HCT116 (cell line): Measurements from ENCODE around the gene TCP11. TPM values are rescaled to one million over a fixed set of nuclear protein-coding genes. Genes with fewer than 3 reads are reported as not detected.
"Not testable (repeated sequence)": the region's sequence is repeated elsewhere in the genome, so short reads cannot be mapped to it uniquely, and the experiment has no call there.

Experiments used
- ATAC-seq: fragments of 200-7000 bp; cut with Tn5 transposase; 2 replicates; pipeline ENCODE4 v1.9.1; 2020; ENCODE audit warnings: mild to moderate bottlenecking, moderate library complexity
- BruUV-seq: library from RNA; stranded (reverse); fragments of 400-500 nt; replicated peaks from 2 replicates; lab custom pipeline; 2021; lab: Mats Ljungman, UMichigan
- CTCF ChIA-PET: fragments of 300-600 bp; sonication (Branson Sonifier 250); formaldehyde crosslinking; loops from one replicate; lab custom pipeline; 2021; ENCODE audit warnings: antibody characterized with exemption; lab: Charles Lee
- POLR2A ChIA-PET: fragments of 300-600, 350-600 bp; sonication (Branson Sonifier 250); formaldehyde crosslinking; loops from one replicate; lab custom pipeline; 2021; ENCODE audit warnings: antibody characterized with exemption; lab: Charles Lee
- RAD21 ChIA-PET, 2 experiments: fragments of 300-600 bp; sonication (Branson Sonifier 250); formaldehyde crosslinking; loops; one replicate each; lab custom pipeline; 2023; ENCODE audit warnings: low total read pairs in 2 of 2; ENCODE audit not compliant: uncharacterized antibody in 2 of 2, unreplicated experiment in 2 of 2, low non-redundant PET in 1 of 2; lab: Charles Lee
- DNase-seq: peaks from one replicate; pipeline ENCODE4 v3.0.0-alpha.2; 2010; ENCODE audit warnings: low read depth, low spot score
- H2AFZ ChIP-seq: fragments of 200-600 bp; shearing (Covaris generic), sonication (generic); 2 replicates; pipeline ENCODE4 v1.6.1; 2017; ENCODE audit warnings: low read depth, mixed run types, mixed read lengths, antibody characterized with exemption, low read length; ENCODE audit not compliant: poor library complexity, severe bottlenecking
- H3K27ac ChIP-seq: 2 replicates; pipeline ENCODE4 v1.5.1; 2012; ENCODE audit warnings: low read depth, low read length
- H3K27me3 ChIP-seq: fragments of 200-600 bp; sonication (generic); 2 replicates; pipeline ENCODE4 v1.6.1; 2016; ENCODE audit warnings: mixed run types, low read length, mixed read lengths; ENCODE audit not compliant: insufficient read depth
- H3K36me3 ChIP-seq, 2 experiments: fragments of 200-500 bp in 1 of 2; fragments of 200-600 bp in 1 of 2; sonication (Bioruptor generic) in 1 of 2; sonication (generic) in 1 of 2; 2 replicates each; pipeline versions ENCODE4 v1.5.1 to v1.6.1; 2014 to 2016; ENCODE audit warnings: low read length in 2 of 2, inconsistent platforms in 1 of 2, mixed read lengths in 1 of 2, mixed run types in 1 of 2; ENCODE audit not compliant: insufficient read depth in 2 of 2, control insufficient read depth in 1 of 2
- H3K4me1 ChIP-seq, 2 experiments: fragments of 200-600 bp in 1 of 2; sonication (generic) in 1 of 2; 2 replicates each; pipeline versions ENCODE4 v1.5.1 to v1.6.1; 2012 to 2017; ENCODE audit warnings: low read length in 2 of 2, inconsistent platforms in 1 of 2, mild to moderate bottlenecking in 1 of 2, mixed read lengths in 1 of 2, mixed run types in 1 of 2, moderate library complexity in 1 of 2; ENCODE audit not compliant: insufficient read depth in 2 of 2, control insufficient read depth in 1 of 2
- H3K4me2 ChIP-seq: fragments of 200-600 bp; sonication (generic); 2 replicates; pipeline ENCODE4 v1.6.1; 2017; ENCODE audit warnings: mixed run types, low read length, mixed read lengths
- H3K4me3 ChIP-seq, 2 experiments: fragments of 200-600 bp in 1 of 2; sonication (generic) in 1 of 2; replicated peaks in 1 of 2; 2 replicates each; pipeline ENCODE4 v1.5.1; 2011 to 2016; ENCODE audit warnings: low read length in 2 of 2, control low read depth in 1 of 2, low read depth in 1 of 2, mild to moderate bottlenecking in 1 of 2, mixed read lengths in 1 of 2, mixed run types in 1 of 2
- H3K79me2 ChIP-seq: fragments of 200-600 bp; sonication (generic); 2 replicates; pipeline ENCODE4 v1.6.1; 2017; ENCODE audit warnings: mild to moderate bottlenecking, mixed run types, low read length, moderate library complexity, mixed read lengths; ENCODE audit not compliant: insufficient read depth
- H3K9ac ChIP-seq: fragments of 200-600 bp; sonication (generic); 2 replicates; pipeline ENCODE4 v1.6.1; 2016; ENCODE audit warnings: low read length, mixed read lengths
- H3K9me2 ChIP-seq: fragments of 200-600 bp; sonication (generic), shearing (Covaris generic); 2 replicates; pipeline ENCODE4 v1.6.1; 2017; ENCODE audit warnings: mixed run types, mild to moderate bottlenecking, moderate library complexity; ENCODE audit not compliant: insufficient read depth
- H3K9me3 ChIP-seq, 2 experiments: fragments of 200-500 bp in 1 of 2; fragments of 200-600 bp in 1 of 2; sonication (Bioruptor generic) in 1 of 2; sonication (generic) in 1 of 2; 2 replicates each; pipeline ENCODE4 v1.6.1; 2014 to 2017; ENCODE audit warnings: low read length in 2 of 2, mixed read lengths in 2 of 2, inconsistent platforms in 1 of 2, low read depth in 1 of 2, mild to moderate bottlenecking in 1 of 2, mixed run types in 1 of 2, moderate library complexity in 1 of 2; ENCODE audit not compliant: control insufficient read depth in 1 of 2, insufficient read depth in 1 of 2
- H4K20me1 ChIP-seq: fragments of 200-600 bp; sonication (generic), shearing (Covaris generic); 2 replicates; pipeline ENCODE4 v1.6.1; 2017; ENCODE audit warnings: mixed run types, mild to moderate bottlenecking, moderate library complexity; ENCODE audit not compliant: insufficient read depth
- CTCF ChIP-seq, 3 experiments: fragments of 200-600 bp in 1 of 3; sonication (generic) in 1 of 3; IDR thresholded peaks in 2 of 3; conservative IDR thresholded peaks in 1 of 3; 2 replicates each; pipeline ENCODE4 v1.5.1; 2012 to 2017; ENCODE audit warnings: low read depth in 2 of 3, low read length in 2 of 3, antibody characterized with exemption in 1 of 3, borderline replicate concordance in 1 of 3, control low read depth in 1 of 3, mild to moderate bottlenecking in 1 of 3, mixed read lengths in 1 of 3, mixed run types in 1 of 3, moderate library complexity in 1 of 3; ENCODE audit not compliant: insufficient read depth in 1 of 3
- FOSL1 ChIP-seq: IDR thresholded peaks from 2 replicates; pipeline ENCODE4 v1.6.1; 2012; ENCODE audit warnings: low read depth
- RAD21 ChIP-seq: IDR thresholded peaks from 2 replicates; pipeline ENCODE4 v1.6.1; 2012; ENCODE audit warnings: low read depth, mild to moderate bottlenecking
- YY1 ChIP-seq: IDR thresholded peaks from 2 replicates; pipeline ENCODE4 v1.6.1; 2011; ENCODE audit warnings: low read length, low read depth, moderate library complexity, mild to moderate bottlenecking; ENCODE audit not compliant: insufficient replicate concordance; ENCODE audit errors: extremely low read depth
- intact Hi-C: fragments of 100-400 bp; cut with micrococcal nuclease; formaldehyde crosslinking; loops from 2 replicates; pipeline ENCODE4 v1.10.0; 2022
- total RNA-seq: library from RNA; stranded (reverse); gene quantifications from one replicate; pipeline ENCODE4 v1.2.1, GENCODE V29; 2021; ENCODE audit not compliant: unreplicated experiment

Gene TCP11
- total RNA-seq, 1 experiment from 2014 or later: not detected

DNA sequence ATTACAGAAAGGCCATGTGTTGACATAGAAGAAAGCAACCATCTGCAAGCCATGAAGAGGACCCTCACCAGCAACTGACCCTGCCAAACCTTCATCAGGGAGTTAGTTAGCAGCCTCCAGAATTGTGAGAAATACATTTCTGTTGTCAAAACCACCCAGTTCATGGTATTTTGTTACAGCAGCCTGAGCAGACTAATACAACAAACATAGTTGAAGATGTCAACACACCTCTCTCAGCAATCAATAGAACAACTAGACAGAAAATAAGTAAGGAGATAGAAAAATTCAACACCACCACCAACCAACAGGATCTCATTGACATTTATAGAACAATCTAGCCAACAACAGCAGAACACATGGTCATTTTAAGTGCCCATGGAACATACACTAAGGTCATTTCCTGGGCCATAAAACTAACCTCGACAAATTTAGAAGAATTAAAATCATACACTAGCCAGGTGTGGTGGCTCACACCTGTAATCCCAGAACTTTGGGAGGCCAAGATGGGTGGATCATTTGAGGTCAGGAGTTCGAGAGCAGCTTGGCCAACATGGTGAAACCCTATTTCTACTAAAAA, 32.7 kb downstream of the TCP11 start:
- H3K4me2 ChIP-seq: no peak overlapping the region
- no peaks in the 10 kb centered on the region for H3K4me1 ChIP-seq
- no peak overlapping the region for H3K9ac ChIP-seq
- no TSS peak for BruUV-seq
- TF ChIP-seq FOSL1 (no peak), RAD21 (no peak), CTCF (IDR thresholded peaks at IDR 0.05 in 2 of 3, conservative IDR thresholded peaks at IDR 0.05 in 1 of 3; ENCODE audit: borderline replicate concordance in 1 of 3, insufficient read depth in 1 of 3, low read depth in 2 of 3, low read length in 2 of 3) (no peak), YY1 (no peak)
- no peaks in the 10 kb centered on the region for H4K20me1 ChIP-seq
- H2AFZ ChIP-seq: no peak overlapping the region
- 0 out of 2 replicates have a peak, but pooled peaks cover 3% of the 10 kb centered on the region for H3K9me2 ChIP-seq
- H3K79me2 ChIP-seq: no peaks in the 10 kb centered on the region
- H3K27me3 ChIP-seq: no peaks in the 10 kb centered on the region
- H3K36me3 ChIP-seq: no peaks in the 10 kb centered on the region
- ChIA-PET CTCF (no interaction called here), POLR2A (no interaction called here), RAD21 (no interaction called here)
- intact Hi-C loops: no loop called here
- 0 out of 4 replicates have a peak, but pooled peaks cover 0 to 5% of the 10 kb centered on the region in 2 experiments for H3K9me3 ChIP-seq
- ATAC-seq (no peak), DNase-seq (no peak)
- H3K4me3 ChIP-seq: no peak overlapping the region
- no peak overlapping the region for H3K27ac ChIP-seq

GRCh38 chr6:35107761-35108160, 33.4 kb downstream of the TCP11 start:
- H4K20me1 ChIP-seq, H3K4me1 ChIP-seq, RAD21 ChIA-PET, H3K79me2 ChIP-seq, H3K4me3 ChIP-seq, H3K36me3 ChIP-seq, DNase-seq, POLR2A ChIA-PET, BruUV-seq, H2AFZ ChIP-seq, H3K27ac ChIP-seq, intact Hi-C loops, H3K9ac ChIP-seq, ATAC-seq, CTCF ChIA-PET, H3K4me2 ChIP-seq, H3K9me3 ChIP-seq, H3K27me3 ChIP-seq, H3K9me2 ChIP-seq: not testable (repeated sequence)

- not testable (repeated sequence) for DNase-seq
Measured at GRCh38 chr6:35107208-35107607, 33.9 kb downstream of the TCP11 start.

DNA sequence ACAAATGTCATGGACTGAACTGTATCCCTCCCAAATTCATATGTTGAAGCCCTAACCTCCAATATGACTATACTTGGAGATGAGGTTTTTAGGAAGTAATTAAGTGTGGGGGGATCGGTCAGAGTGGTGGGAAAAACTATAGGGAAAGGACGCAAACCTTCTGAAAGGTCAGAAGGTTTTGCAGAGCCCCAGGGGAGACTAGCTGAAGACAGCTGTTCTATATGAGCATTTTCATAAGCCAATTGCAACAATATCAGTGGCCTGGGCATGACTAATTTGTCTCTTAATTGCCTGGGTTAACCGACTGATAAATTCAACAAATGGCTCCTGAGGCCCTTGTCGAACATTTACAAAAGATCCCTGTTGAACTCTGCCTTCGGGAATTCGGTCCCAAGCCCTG, 35.1 kb downstream of the TCP11 start:
- ATAC-seq, H4K20me1 ChIP-seq, H3K9ac ChIP-seq, H3K9me2 ChIP-seq, H3K36me3 ChIP-seq, BruUV-seq, H2AFZ ChIP-seq, POLR2A ChIA-PET, H3K4me2 ChIP-seq, H3K4me1 ChIP-seq, CTCF ChIA-PET, H3K27me3 ChIP-seq, H3K79me2 ChIP-seq, H3K27ac ChIP-seq, H3K4me3 ChIP-seq, H3K9me3 ChIP-seq, intact Hi-C loops, DNase-seq, RAD21 ChIA-PET: not testable (repeated sequence)

More at GRCh38 chr6:35107208-35107607, 33.9 kb downstream of the TCP11 start:
- CTCF ChIA-PET, H3K9ac ChIP-seq, ATAC-seq, H4K20me1 ChIP-seq, H3K9me3 ChIP-seq, H3K79me2 ChIP-seq, BruUV-seq, H3K4me3 ChIP-seq, H3K36me3 ChIP-seq, H2AFZ ChIP-seq, H3K27ac ChIP-seq, H3K4me2 ChIP-seq, RAD21 ChIA-PET, intact Hi-C loops, POLR2A ChIA-PET, H3K4me1 ChIP-seq, H3K27me3 ChIP-seq, H3K9me2 ChIP-seq: not testable (repeated sequence)
